HG03469 (cell line): Measurements from ENCODE around the gene PDPN.

ENCODE experiments used
- ATAC-seq: cut with Tn5 transposase; IDR thresholded peaks from one replicate; pipeline ENCODE4 v1.9.1; 2021; ENCODE audit warnings: mild to moderate bottlenecking, moderate library complexity, moderate number of reproducible peaks; ENCODE audit not compliant: unreplicated experiment

The PDPN gene

GRCh38 chr1:13616234-13616633, 32.6 kb downstream of the PDPN start:
- no peak for ATAC-seq

- ATAC-seq: no peak
Observed at GRCh38 chr1:13617108-13617507, 33.5 kb downstream of the PDPN start.

GRCh38 chr1:13617773-13618172, 34.1 kb downstream of the PDPN start:
- ATAC-seq: no peak

- ATAC-seq: no peak
Observed at GRCh38 chr1:13618483-13618882, 34.9 kb downstream of the PDPN start.

- ATAC-seq: no peak
Observed at GRCh38 chr1:13619909-13620308, 36.3 kb downstream of the PDPN start.

- ATAC-seq: no peak
Observed at GRCh38 chr1:13620825-13621224, 37.2 kb downstream of the PDPN start.

GRCh38 chr1:13622446-13622845, 38.8 kb downstream of the PDPN start:
- ATAC-seq: no peak

GRCh38 chr1:13623021-13623637, 39.5 kb downstream of the PDPN start:
- ATAC-seq: no peak

GRCh38 chr1:13624526-13624925, 40.9 kb downstream of the PDPN start:
- ATAC-seq: no peak

GRCh38 chr1:13627127-13627526, 43.5 kb downstream of the PDPN start:
- no peak for ATAC-seq

- ATAC-seq: no peak
Observed at GRCh38 chr1:13628218-13628617, 44.6 kb downstream of the PDPN start.

- no peak for ATAC-seq
Observed at GRCh38 chr1:13628711-13629110, 45.1 kb downstream of the PDPN start.

GRCh38 chr1:13642306-13643004, 58.8 kb downstream of the PDPN start:
- no peak for ATAC-seq

GRCh38 chr1:13643017-13643416, 59.4 kb downstream of the PDPN start:
- no peak for ATAC-seq

GRCh38 chr1:13646521-13646920, 62.9 kb downstream of the PDPN start:
- ATAC-seq: no peak

- no peak for ATAC-seq
Observed at GRCh38 chr1:13651279-13651678, 67.6 kb downstream of the PDPN start.

GRCh38 chr1:13652238-13652637, 68.6 kb downstream of the PDPN start:
- ATAC-seq: no peak

GRCh38 chr1:13661539-13661938, 77.9 kb downstream of the PDPN start:
- ATAC-seq: no peak

GRCh38 chr1:13662493-13662892, 78.9 kb downstream of the PDPN start:
- no peak for ATAC-seq

GRCh38 chr1:13663969-13664368, 80.3 kb downstream of the PDPN start:
- ATAC-seq: no peak

- no peak for ATAC-seq
Observed at GRCh38 chr1:13664451-13664850, 80.8 kb downstream of the PDPN start.

GRCh38 chr1:13666317-13666716, 82.7 kb downstream of the PDPN start:
- no peak for ATAC-seq
